LNCaP clone FGC (cell line): ENCODE data around the gene CCDC178.

Source experiments
- DNase-seq: peaks from one replicate; pipeline ENCODE4 v3.0.0-alpha.2; 2011; ENCODE audit warnings: low read depth
- H3K4me3 ChIP-seq: 2 replicates; pipeline ENCODE4 v1.5.1; 2011; ENCODE audit warnings: mild to moderate bottlenecking, low read depth, low read length, control low read depth
- TF ChIP-seq, protein P1 (sequence below): IDR thresholded peaks from 2 replicates; pipeline ENCODE4 v1.5.1; 2012; ENCODE audit warnings: mild to moderate bottlenecking; ENCODE audit not compliant: control insufficient read depth, insufficient read depth; ENCODE audit errors: extremely low read depth

Gene CCDC178

DNA sequence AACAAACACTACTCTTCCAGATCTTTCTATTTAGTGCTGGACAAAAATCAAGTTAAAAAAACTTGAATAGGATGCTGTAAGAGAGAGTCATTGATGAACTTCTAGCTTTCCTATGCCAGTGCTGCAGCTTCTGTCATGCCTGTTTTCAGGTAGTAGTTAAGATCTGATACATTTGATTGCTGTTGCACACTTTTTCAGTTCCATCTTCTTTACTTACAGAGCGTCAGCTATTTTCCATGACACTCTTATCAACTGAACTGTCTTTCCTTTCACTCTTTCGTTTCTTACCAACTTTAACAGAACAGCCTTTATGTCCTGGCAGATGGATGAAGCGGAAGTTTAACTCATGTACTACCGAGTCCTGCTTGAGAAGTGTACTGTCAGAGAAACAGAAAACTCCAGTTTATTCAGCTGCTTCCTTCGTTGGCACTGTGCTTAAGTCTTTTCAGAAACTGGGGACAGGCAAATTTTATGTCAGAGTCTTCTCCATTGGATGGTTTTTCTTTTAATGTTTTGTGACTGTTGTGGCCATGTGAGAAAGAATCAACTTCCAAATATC lies 521.8 kb downstream of the CCDC178 start:
- TF ChIP-seq, protein P1, sequence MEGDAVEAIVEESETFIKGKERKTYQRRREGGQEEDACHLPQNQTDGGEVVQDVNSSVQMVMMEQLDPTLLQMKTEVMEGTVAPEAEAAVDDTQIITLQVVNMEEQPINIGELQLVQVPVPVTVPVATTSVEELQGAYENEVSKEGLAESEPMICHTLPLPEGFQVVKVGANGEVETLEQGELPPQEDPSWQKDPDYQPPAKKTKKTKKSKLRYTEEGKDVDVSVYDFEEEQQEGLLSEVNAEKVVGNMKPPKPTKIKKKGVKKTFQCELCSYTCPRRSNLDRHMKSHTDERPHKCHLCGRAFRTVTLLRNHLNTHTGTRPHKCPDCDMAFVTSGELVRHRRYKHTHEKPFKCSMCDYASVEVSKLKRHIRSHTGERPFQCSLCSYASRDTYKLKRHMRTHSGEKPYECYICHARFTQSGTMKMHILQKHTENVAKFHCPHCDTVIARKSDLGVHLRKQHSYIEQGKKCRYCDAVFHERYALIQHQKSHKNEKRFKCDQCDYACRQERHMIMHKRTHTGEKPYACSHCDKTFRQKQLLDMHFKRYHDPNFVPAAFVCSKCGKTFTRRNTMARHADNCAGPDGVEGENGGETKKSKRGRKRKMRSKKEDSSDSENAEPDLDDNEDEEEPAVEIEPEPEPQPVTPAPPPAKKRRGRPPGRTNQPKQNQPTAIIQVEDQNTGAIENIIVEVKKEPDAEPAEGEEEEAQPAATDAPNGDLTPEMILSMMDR = no peak
- no peak overlapping the region for H3K4me3 ChIP-seq
- no peak for DNase-seq

GRCh38 chr18:32915516-32915915 lies 525.0 kb downstream of the CCDC178 start:
- TF ChIP-seq, protein P1 = no peak
- no peak for DNase-seq
- H3K4me3 ChIP-seq = no peak overlapping the region

DNA sequence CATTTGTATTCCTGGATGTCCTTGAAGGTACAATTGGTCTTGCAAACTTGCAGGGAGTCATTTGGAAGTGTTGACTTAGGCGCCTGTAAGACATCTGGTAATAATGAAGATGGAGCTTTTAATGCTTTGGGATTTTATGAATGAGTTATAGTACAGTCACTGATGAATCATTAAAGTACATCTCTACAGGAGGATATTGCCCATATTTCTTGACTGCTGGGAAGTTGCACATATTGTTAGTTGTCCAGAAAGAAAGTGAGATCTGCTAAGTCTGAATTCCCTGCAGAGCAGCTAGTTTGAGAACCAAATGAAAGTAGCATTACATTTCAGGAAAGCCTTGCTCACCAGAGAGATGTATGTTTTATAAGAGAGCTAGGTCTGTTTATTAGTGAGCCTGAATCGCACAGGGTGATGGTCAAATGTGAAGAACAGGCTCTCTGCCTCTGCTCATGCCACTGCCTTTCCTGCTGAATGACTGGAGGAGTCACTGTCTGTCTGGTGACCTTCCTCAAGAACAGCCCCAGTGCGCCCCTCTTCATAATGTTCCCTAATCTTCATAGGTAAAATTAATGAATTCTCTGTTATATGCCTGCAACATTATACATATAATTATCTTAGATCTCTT lies 528.7 kb downstream of the CCDC178 start:
- H3K4me3 ChIP-seq = no peak overlapping the region
- no peak for DNase-seq
- TF ChIP-seq, protein P1 = no peak

DNA sequence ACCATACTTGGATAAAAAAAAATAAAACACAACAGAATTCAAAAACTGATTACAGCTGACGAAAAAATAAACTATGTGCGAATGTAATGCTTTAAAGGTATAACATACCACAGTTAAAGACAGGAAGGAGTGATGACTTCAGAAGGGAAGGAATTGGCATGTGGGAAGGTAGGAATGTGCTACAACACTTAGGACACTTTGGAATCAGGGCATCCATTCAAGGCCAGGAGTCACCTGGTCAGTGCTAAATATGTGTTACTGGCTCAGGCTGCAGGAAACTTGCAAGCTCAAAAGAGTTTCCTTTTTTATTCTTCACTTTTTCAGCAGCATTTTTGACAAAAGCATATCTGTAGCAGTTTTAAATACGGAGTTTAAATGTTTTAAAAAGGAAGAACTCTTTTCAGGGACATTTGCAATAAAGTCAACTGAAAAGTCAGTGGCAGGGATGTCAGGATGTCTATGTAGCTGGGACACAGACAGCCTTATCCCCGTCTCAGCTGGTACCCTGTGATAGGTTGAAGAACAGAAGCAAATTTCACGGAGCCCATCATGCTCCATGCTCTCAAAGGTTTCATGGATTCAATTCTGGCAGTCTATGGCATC lies 529.7 kb downstream of the CCDC178 start:
- H3K4me3 ChIP-seq = no peak overlapping the region
- TF ChIP-seq, protein P1 = no peak
- no peak for DNase-seq

GRCh38 chr18:32909798-32910561 lies 530.5 kb downstream of the CCDC178 start:
- TF ChIP-seq, protein P1 = no peak
- DNase-seq = no peak
- no peak overlapping the region for H3K4me3 ChIP-seq

DNA sequence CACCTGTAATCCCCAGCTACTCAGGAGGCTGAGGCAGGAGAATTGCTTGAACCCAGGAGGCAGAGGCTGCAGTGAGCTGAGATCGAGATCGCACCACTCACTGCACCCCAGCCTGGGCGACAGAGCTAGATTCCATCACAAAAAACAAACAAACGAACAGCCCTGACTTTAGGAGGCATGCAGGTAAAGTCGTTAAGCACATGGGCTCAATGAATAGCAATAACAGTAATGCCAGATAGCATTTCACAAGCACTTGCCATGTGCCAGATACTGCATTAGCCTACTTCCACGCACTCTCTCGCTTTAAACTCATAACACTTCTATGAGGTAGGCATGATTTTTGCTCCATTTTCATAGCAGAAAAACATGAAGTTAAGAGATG lies 532.1 kb downstream of the CCDC178 start:
- no peak overlapping the region for H3K4me3 ChIP-seq
- TF ChIP-seq, protein P1 = no peak
- no peak for DNase-seq
